PFSK-1 (cell line): ENCODE results near the gene RGS9.

Experiments
- FOXP2 ChIP-seq: optimal IDR thresholded peaks from 2 replicates; pipeline ENCODE3; 2011; ENCODE audit warnings: borderline replicate concordance, control low read depth, inconsistent platforms; ENCODE audit not compliant: insufficient read depth; ENCODE audit errors: extremely low read length, extremely low read depth
- POLR2AphosphoS5 ChIP-seq: IDR thresholded peaks from 2 replicates; pipeline ENCODE4 v1.6.1; 2012; ENCODE audit warnings: low read depth, mild to moderate bottlenecking, control low read depth, low read length, moderate library complexity
- SIN3A ChIP-seq: IDR thresholded peaks from 2 replicates; pipeline ENCODE4 v1.6.1; 2012; ENCODE audit warnings: mild to moderate bottlenecking, low read length, moderate library complexity, borderline replicate concordance; ENCODE audit not compliant: insufficient read depth
- TAF1 ChIP-seq: IDR thresholded peaks from 2 replicates; pipeline ENCODE4 v1.6.1; 2012; ENCODE audit warnings: low read length, control low read depth, borderline replicate concordance; ENCODE audit not compliant: insufficient read depth
- TF ChIP-seq, protein P1 (sequence below), 2 experiments: IDR thresholded peaks; 2 replicates each; pipeline versions ENCODE4 v1.6.1 to v1.8.0; 2011 to 2012; ENCODE audit warnings: low read depth in 2 of 2, low read length in 2 of 2, control low read depth in 1 of 2, inconsistent platforms in 1 of 2, mild to moderate bottlenecking in 1 of 2, moderate library complexity in 1 of 2; ENCODE audit not compliant: insufficient read depth in 1 of 2

The RGS9 gene

DNA sequence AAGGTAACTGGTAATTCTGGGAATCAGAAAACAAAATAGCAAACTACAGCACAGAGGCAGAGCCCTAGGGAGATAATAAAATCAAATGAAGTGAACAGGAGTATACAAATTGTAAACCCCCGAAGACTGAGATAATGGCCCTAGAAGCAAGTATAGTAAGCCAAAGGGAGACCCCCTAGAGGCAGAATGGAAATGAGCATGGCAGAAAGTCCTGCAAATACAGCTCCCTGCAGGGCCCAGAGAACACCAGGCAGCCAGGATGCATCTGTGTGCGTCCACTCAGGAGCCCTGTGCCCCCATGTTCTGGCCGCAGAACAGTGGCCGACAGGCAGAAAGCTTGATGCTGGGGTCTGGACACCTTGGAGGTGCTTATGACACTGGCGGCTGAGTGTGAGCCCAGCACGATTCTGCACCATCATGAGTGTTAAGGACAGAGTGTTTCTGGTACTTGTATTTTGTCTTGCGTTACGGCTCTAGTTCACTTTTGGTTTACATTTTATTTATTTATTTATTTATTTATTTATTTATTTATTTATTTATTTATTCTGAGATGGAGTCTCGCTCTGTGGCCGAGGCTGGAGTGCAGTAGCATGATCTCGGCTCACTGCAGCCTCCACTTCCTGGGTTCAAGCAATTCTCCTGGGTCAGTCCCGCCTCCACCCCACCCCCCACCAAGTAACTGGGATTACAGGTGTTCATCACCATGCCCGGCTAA lies 48.7 kb downstream of the RGS9 start:
- TF ChIP-seq SIN3A = no peak
- TF ChIP-seq TAF1 = no peak
- TF ChIP-seq POLR2AphosphoS5 = no peak
- no peak for TF ChIP-seq FOXP2
- TF ChIP-seq, protein P1, sequence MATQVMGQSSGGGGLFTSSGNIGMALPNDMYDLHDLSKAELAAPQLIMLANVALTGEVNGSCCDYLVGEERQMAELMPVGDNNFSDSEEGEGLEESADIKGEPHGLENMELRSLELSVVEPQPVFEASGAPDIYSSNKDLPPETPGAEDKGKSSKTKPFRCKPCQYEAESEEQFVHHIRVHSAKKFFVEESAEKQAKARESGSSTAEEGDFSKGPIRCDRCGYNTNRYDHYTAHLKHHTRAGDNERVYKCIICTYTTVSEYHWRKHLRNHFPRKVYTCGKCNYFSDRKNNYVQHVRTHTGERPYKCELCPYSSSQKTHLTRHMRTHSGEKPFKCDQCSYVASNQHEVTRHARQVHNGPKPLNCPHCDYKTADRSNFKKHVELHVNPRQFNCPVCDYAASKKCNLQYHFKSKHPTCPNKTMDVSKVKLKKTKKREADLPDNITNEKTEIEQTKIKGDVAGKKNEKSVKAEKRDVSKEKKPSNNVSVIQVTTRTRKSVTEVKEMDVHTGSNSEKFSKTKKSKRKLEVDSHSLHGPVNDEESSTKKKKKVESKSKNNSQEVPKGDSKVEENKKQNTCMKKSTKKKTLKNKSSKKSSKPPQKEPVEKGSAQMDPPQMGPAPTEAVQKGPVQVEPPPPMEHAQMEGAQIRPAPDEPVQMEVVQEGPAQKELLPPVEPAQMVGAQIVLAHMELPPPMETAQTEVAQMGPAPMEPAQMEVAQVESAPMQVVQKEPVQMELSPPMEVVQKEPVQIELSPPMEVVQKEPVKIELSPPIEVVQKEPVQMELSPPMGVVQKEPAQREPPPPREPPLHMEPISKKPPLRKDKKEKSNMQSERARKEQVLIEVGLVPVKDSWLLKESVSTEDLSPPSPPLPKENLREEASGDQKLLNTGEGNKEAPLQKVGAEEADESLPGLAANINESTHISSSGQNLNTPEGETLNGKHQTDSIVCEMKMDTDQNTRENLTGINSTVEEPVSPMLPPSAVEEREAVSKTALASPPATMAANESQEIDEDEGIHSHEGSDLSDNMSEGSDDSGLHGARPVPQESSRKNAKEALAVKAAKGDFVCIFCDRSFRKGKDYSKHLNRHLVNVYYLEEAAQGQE (IDR thresholded peaks at IDR 0.05; ENCODE audit: insufficient read depth in 1 of 2, low read depth in 2 of 2, low read length in 2 of 2) = no peak

DNA sequence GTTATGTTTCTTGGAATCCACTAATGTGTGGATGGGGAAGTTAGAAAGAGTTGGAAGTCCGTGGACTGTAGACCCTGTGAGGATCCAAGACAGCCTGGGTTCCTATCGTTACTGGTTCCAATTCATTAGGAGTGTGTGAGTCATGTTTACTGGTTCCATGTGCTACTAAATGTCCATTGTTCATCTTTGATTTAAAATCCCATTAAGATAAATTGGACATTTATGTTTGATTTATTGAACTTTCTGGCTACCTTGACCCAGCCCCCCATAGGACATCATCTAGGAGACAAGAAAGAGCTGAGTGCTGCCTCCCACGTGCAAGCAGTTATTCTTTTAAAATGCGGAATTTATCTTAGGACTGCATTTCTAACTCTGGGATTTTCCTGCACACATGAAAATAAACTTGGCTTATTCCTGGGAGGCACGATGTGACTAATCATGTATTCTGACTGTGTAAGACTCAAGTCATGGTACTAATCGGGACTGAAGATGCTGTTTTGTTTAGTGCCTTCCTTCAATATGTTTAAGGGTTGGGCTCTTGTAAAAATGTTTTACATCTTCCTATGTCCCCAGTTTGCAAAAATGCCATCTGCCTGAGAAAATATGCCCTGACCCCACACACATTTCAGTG lies 53.4 kb downstream of the RGS9 start:
- TF ChIP-seq, protein P1 (IDR thresholded peaks at IDR 0.05; ENCODE audit: insufficient read depth in 1 of 2, low read depth in 2 of 2, low read length in 2 of 2) = no peak
- TF ChIP-seq FOXP2 (no peak), SIN3A (no peak), TAF1 (no peak)

DNA sequence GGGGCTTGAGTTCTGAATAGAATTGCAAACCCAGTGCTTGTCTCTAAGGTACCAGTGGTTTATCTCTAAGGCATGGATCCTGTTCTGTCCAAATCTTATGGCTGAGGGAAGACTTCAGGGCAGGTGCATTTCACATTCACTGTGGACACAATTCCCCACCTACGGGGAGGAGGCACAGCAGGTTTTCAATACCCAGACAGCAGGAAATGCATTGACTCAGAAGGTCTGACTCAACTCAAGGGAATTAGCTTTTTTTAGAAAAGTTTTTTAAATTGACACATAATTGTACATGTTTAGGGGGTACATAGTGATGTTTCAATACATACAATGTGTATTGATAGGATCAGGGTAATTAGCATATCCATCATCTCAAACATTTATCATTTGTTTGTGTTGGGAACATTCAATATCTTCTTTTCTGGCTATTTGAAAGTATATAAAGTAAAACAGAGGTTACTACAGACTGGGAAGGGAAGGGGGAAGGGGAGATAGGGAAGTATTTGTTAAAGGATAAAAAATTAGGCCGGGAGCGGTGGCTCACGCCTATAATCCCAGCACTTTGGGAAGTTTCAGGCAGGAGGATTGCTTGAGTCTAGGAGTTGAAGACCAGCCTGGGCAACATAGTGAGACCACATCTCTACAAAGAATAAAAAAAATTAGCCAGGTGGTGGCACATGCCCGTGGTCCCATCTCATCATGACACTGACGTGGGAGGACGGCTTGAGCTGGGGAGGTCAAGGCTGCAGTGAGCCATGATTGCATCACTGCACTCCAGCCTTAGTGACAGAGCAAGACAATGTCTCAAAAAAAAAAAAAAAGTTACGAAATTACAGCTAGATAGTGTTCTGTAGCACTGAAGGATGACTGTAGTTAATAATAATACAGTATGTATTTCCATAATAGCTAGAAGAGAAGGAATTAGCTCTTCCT lies 54.9 kb downstream of the RGS9 start:
- TF ChIP-seq POLR2AphosphoS5 (no peak), TAF1 (no peak), FOXP2 (no peak), SIN3A (no peak)
- TF ChIP-seq, protein P1 (IDR thresholded peaks at IDR 0.05; ENCODE audit: insufficient read depth in 1 of 2, low read depth in 2 of 2, low read length in 2 of 2) = no peak

- no peak for TF ChIP-seq FOXP2
Measured at GRCh38 chr17:65193305-65193704, 56.1 kb downstream of the RGS9 start.

- TF ChIP-seq TAF1 = no peak
- TF ChIP-seq POLR2AphosphoS5 = no peak
- no peak for TF ChIP-seq SIN3A
- no peak for TF ChIP-seq FOXP2
- TF ChIP-seq, protein P1 (IDR thresholded peaks at IDR 0.05; ENCODE audit: insufficient read depth in 1 of 2, low read depth in 2 of 2, low read length in 2 of 2) = no peak
Measured at GRCh38 chr17:65193716-65194293, 56.6 kb downstream of the RGS9 start.
